ENCODE measurements around the gene FCAMR.
A peak's percentile ranks its signal among the peaks of the same experiment; 100 is the strongest.
"Not testable (repeated sequence)": the region's sequence is repeated elsewhere in the genome, so short reads cannot be mapped to it uniquely, and the experiment has no call there.

The FCAMR gene

DNA sequence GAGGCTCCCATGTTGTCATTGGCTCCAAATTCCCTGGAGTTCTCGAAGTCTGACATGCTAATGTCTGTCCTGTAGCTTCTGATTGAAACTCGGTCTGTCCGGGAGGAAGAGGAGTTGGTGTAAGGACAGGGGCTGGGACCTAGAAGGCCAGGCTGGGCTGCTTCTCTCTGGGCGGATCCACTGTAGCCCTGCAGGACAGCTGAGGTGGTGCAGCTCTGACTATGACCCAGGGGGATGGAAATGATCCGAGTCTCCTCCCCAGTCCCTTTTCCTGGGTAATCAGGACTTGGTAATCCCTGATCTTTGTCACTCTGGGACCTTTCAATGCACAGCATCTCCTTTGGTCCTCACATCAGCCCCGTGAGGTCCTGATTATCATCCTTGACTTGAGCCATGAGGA lies 38.6 kb downstream of the FCAMR start:
- DNase-seq (ENCODE audit: low spot score) = no peak

- no peak for DNase-seq (ENCODE audit: low spot score)
Measured at GRCh38 chr1:206930210-206930798, 40.0 kb downstream of the FCAMR start.

GRCh38 chr1:206929524-206929923 lies 40.7 kb downstream of the FCAMR start:
- DNase-seq (ENCODE audit: low spot score) = no peak

- no peak for DNase-seq (ENCODE audit: low spot score)
Measured at GRCh38 chr1:206926286-206926685, 44.0 kb downstream of the FCAMR start.

DNA sequence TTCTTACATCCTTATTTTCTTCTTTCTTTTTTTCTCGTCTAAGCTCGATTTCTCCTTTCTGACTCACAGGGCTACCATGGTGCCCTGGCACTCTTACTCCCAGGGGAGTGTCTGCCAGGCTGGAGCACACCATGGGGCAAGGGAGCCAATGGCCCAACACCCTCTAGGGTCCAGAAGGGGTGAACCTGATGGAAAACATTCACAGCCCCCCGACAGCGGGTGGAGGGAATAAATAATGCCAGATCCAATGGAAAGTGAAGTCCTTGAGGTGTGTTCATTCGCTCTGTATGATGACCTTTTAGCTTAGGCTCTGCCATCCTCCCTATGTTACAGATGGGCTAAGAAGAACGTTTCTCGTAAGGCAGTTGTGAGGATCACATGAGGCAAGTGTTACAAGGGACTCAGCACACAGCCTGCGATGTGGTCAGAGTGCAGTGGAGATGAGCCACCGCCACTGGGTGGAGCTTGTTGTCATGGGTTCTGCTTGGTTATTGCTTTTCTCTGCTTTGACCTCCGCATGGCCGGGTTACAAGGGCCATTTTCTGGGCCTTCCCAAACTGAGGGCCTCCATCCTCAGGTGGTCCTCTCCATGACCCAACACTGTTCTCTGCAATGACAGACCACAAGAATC lies 45.0 kb downstream of the FCAMR start:
- DNase-seq (ENCODE audit: low spot score) = no peak

- DNase-seq (ENCODE audit: low spot score) = no peak
Measured at GRCh38 chr1:206924592-206925105, 45.6 kb downstream of the FCAMR start.

GRCh38 chr1:206923961-206924557 lies 46.2 kb downstream of the FCAMR start:
- not testable (repeated sequence) for DNase-seq (ENCODE audit: low spot score)

DNA sequence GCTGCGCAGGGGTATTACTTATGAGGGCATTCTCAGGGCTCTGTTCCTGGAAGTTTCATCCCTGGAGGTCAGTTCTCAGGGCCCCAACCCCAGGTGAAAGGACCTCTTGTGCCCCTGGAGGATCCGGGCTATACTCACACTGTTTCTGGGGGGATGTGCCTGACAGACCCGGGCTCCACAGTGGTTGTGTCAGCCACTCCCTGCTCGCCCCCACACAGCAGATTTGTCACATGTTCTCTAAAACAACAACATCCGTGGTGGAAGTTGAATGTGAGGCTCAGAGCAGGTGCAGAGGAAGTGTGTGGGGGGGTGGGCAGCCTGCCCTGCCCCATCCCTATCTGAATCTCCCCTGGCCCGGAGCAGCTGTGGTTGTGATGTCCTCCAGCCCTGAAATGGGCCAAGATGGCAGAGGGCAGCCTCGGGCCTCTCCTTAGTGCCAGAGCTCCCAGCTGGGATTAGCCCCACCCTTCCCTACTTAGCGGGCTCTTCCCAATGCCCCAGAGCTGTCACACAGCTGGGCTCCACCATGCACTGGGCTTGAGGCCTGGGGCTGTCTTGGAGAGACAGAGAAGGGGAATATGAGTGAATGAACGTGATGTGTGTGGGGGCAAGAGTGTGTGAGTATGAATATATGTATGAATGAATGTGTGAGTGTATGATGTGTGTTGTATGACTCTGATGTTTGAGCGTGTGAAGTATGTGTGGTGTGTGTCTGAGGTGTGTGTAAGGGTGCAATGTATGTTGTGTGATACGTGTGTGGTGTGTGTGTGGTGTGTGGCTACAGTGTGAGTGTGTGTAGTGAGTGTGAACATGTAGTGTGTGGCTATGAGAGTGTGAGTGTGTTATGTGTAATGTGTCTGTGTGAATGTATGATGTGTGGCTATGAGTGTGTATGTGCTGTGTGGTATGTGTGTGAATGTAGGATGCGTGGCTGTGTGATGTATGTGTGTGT lies 47.0 kb downstream of the FCAMR start:
- no peak for DNase-seq (ENCODE audit: low spot score)

- no peak for DNase-seq (ENCODE audit: low spot score)
Measured at GRCh38 chr1:206922524-206922923, 47.7 kb downstream of the FCAMR start.

- DNase-seq (ENCODE audit: low spot score) = no peak
Measured at GRCh38 chr1:206921772-206922265, 48.4 kb downstream of the FCAMR start, which contains the start of gene FCMR. TSS of gene FCMR (minus strand) at chr1:206921941. CDS start at chr1:206921854, 87 bp downstream.

GRCh38 chr1:206918076-206918475 lies 52.2 kb downstream of the FCAMR start:
- DNase-seq (ENCODE audit: low spot score) = no peak

GRCh38 chr1:206916000-206916709 lies 54.1 kb downstream of the FCAMR start:
- no peak for DNase-seq (ENCODE audit: low spot score)

GRCh38 chr1:206915030-206915735 lies 55.1 kb downstream of the FCAMR start:
- no peak for DNase-seq (ENCODE audit: low spot score)

GRCh38 chr1:206913766-206914537 lies 56.3 kb downstream of the FCAMR start:
- no peak for DNase-seq (ENCODE audit: low spot score)

GRCh38 chr1:206912445-206913095 lies 57.7 kb downstream of the FCAMR start:
- DNase-seq (ENCODE audit: low spot score) = peak; percentile 69

- DNase-seq (ENCODE audit: low spot score) = peak; percentile 65
Measured at GRCh38 chr1:206911064-206911663, 59.1 kb downstream of the FCAMR start.

DNA sequence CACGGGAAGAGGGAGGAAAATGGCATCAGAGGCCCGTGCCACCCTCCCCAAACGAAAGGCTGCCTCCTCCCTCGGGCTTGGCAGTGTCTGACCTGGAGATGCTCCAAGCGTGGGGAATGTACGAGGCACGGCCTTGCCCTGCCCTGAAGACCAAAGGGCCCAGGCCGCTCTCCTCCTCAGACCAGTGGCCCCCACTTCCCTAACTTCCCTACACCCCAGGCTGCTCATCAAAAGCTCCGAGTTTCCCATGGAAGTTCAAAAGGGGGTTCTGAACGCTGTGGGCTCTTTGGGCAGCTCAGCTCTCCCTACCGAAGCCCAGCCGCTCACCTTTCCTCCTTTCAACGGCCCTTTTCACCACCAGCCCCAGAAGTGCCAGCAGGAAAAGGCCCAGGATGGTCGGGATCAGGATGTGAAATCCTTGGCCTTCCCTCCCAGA lies 60.4 kb downstream of the FCAMR start:
- DNase-seq (ENCODE audit: low spot score) = no peak

GRCh38 chr1:206909161-206909882 lies 60.9 kb downstream of the FCAMR start:
- DNase-seq (ENCODE audit: low spot score) = peak; percentile 46
